ENCODE data around the gene RNLS.

The RNLS gene

GRCh38 chr10:88256886-88257285, 326.2 kb downstream of the RNLS start:
- H3K4me3 ChIP-seq (ENCODE audit: low read depth, low read length): no peak overlapping the region
- TF ChIP-seq CTCF (IDR thresholded peaks at IDR 0.05; ENCODE audit: borderline replicate concordance, insufficient read depth, low read depth, low read length): no peak

GRCh38 chr10:88256013-88256680, 327.0 kb downstream of the RNLS start:
- TF ChIP-seq CTCF (IDR thresholded peaks at IDR 0.05; ENCODE audit: borderline replicate concordance, insufficient read depth, low read depth, low read length): no peak
- H3K4me3 ChIP-seq (ENCODE audit: low read depth, low read length): no peak overlapping the region

GRCh38 chr10:88254091-88254490, 329.0 kb downstream of the RNLS start:
- no peak for TF ChIP-seq CTCF (IDR thresholded peaks at IDR 0.05; ENCODE audit: borderline replicate concordance, insufficient read depth, low read depth, low read length)
- H3K4me3 ChIP-seq (ENCODE audit: low read depth, low read length): no peak overlapping the region

- H3K4me3 ChIP-seq (ENCODE audit: low read depth, low read length): no peak overlapping the region
- TF ChIP-seq CTCF (IDR thresholded peaks at IDR 0.05; ENCODE audit: borderline replicate concordance, insufficient read depth, low read depth, low read length): no peak
These were observed 329.5 kb downstream of the RNLS start for GRCh38 chr10:88253622-88254021.

- H3K4me3 ChIP-seq (ENCODE audit: low read depth, low read length): no peak overlapping the region
- TF ChIP-seq CTCF (IDR thresholded peaks at IDR 0.05; ENCODE audit: borderline replicate concordance, insufficient read depth, low read depth, low read length): no peak
These were observed 330.0 kb downstream of the RNLS start for GRCh38 chr10:88253128-88253527.

GRCh38 chr10:88249450-88249849, 333.7 kb downstream of the RNLS start:
- TF ChIP-seq CTCF (IDR thresholded peaks at IDR 0.05; ENCODE audit: borderline replicate concordance, insufficient read depth, low read depth, low read length): no peak
- no peak overlapping the region for H3K4me3 ChIP-seq (ENCODE audit: low read depth, low read length)

GRCh38 chr10:88246675-88247074, 336.4 kb downstream of the RNLS start:
- H3K4me3 ChIP-seq (ENCODE audit: low read depth, low read length): no peak overlapping the region
- TF ChIP-seq CTCF (IDR thresholded peaks at IDR 0.05; ENCODE audit: borderline replicate concordance, insufficient read depth, low read depth, low read length): no peak
